HG03175 (cell line): ENCODE data around the gene NPC1.

ENCODE experiments used
- ATAC-seq: cut with Tn5 transposase; IDR thresholded peaks from one replicate; pipeline ENCODE4 v1.9.1; 2021; ENCODE audit warnings: mild to moderate bottlenecking, moderate library complexity; ENCODE audit not compliant: unreplicated experiment

NPC1 gene

GRCh38 chr18:23609390-23610023 is 23.2 kb upstream of the NPC1 start:
- ATAC-seq, result no peak

- no peak for ATAC-seq
Measured at GRCh38 chr18:23608211-23608610, 21.9 kb upstream of the NPC1 start.

GRCh38 chr18:23605941-23606340 is 19.6 kb upstream of the NPC1 start:
- no peak for ATAC-seq

GRCh38 chr18:23599809-23600208 is 13.5 kb upstream of the NPC1 start:
- ATAC-seq, result no peak

GRCh38 chr18:23596183-23596582 is 9.9 kb upstream of the NPC1 start:
- no peak for ATAC-seq

GRCh38 chr18:23595591-23595990 is 9.3 kb upstream of the NPC1 start:
- no peak for ATAC-seq

- no peak for ATAC-seq
Measured at GRCh38 chr18:23593720-23594119, 7.4 kb upstream of the NPC1 start.

- no peak for ATAC-seq
Measured at GRCh38 chr18:23592911-23593310, 6.6 kb upstream of the NPC1 start.

GRCh38 chr18:23591011-23591410 is 4.7 kb upstream of the NPC1 start:
- ATAC-seq, result no peak

GRCh38 chr18:23588836-23589560 is 2.7 kb upstream of the NPC1 start:
- no peak for ATAC-seq

GRCh38 chr18:23587220-23587642 is 925 bp upstream of the NPC1 start:
- no peak for ATAC-seq

GRCh38 chr18:23585897-23586248 is 433 bp downstream of the NPC1 start:
- no peak for ATAC-seq

GRCh38 chr18:23585007-23585871 is 1.1 kb downstream of the NPC1 start:
- no peak for ATAC-seq

- ATAC-seq, result no peak
Measured at GRCh38 chr18:23584019-23584983, 2.0 kb downstream of the NPC1 start.

GRCh38 chr18:23583071-23583865 is 3.0 kb downstream of the NPC1 start:
- no peak for ATAC-seq

- no peak for ATAC-seq
Measured at GRCh38 chr18:23580677-23581367, 5.5 kb downstream of the NPC1 start.

GRCh38 chr18:23578891-23579653 is 7.2 kb downstream of the NPC1 start:
- no peak for ATAC-seq

GRCh38 chr18:23578067-23578701 is 8.1 kb downstream of the NPC1 start:
- ATAC-seq, result no peak
